CD1c-positive myeloid dendritic cell (primary cell): ENCODE results near the gene GEN1.

ENCODE experiments used
- DNase-seq: peaks from one replicate; pipeline ENCODE4 v3.0.0-alpha.2; 2016; ENCODE audit errors: extremely low spot score

Gene GEN1

GRCh38 chr2:17753803-17754663 is at the start of gene GEN1, which contains the start of gene SMC6:
Gene GEN1, plus strand, starts transcription at chr2:17754138. Its CDS starts 5,806 bp downstream, at chr2:17759944.
Gene SMC6, minus strand, starts transcription at chr2:17753810. Its CDS starts 7,864 bp downstream, at chr2:17745946.
- DNase-seq, result peak; percentile 95

DNA sequence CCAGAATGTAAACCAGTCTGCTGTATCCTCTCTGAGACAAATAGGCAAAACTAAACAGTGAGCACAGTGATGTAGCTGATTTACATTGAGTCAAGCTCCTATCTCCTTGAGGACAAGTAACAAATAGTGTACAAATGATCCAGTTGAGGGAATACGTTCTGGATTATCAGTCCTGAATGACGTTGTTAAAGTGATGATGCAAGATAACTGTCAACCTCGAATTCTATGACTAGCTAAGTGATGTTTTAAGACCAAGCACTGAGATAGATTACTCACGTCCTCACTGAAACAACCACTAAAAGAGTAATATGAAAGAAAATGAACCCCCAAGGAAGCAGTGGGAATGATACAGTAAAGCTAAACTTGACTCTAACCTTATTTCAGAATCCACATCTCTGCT is 47.1 kb upstream of the GEN1 start:
- DNase-seq, result no peak

DNA sequence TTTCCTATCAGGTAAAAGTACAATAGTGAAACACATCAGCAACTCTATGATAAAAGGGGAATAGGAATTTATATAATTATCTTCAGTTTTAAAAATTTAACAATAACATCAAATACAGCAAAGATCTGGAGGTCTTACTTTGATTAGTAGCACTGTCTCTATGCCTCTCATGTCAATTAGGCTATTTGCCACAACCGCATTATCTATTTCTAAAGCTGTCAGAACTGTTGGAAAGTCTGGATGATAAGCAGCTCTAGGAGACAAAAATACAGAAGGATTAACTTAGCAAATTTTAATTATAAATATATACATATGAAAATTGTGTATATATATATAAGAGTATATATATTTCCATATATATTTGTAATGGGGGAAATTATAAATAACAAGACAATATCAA is 45.4 kb upstream of the GEN1 start:
- no peak for DNase-seq

DNA sequence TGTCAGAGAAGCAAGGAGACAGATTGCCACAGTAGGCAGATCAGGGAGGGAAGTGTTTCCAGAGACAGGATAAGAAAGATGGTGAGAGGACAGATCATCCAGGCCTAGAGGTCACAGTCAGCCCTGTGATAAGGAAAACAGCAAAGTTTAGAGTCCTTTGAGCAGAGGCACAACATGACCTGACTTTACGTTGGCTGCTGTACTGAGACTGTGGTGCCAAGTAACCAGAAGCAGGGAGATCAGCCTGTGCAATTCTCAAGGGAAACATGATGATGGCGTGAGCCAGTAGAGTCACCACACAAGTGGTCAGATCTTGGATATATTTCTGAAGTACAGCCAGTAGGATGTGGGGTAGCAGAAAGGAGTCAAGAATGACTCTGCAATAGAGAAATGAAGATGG is 44.0 kb upstream of the GEN1 start:
- no peak for DNase-seq

- no peak for DNase-seq
Measured at GRCh38 chr2:17710547-17711248, 43.2 kb upstream of the GEN1 start.

DNA sequence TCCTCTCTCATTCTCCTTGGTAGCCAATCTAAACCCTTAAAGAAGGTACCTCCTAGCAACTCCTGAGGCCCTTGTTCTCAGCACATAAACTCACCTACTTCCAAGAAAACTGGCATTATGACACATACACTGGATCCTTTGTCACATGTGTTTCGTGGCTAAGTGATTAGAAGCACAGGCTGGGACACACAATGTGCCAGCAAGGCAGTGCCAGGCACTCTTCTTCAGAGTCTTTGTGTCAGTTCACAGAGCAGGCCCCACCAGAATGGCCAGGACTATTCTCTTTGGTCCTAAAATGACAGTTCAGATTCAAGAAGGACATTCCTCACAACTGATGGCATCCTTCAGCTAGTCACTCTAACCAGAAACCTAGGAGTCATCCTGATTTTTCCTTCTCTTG is 40.6 kb upstream of the GEN1 start:
- no peak for DNase-seq

DNA sequence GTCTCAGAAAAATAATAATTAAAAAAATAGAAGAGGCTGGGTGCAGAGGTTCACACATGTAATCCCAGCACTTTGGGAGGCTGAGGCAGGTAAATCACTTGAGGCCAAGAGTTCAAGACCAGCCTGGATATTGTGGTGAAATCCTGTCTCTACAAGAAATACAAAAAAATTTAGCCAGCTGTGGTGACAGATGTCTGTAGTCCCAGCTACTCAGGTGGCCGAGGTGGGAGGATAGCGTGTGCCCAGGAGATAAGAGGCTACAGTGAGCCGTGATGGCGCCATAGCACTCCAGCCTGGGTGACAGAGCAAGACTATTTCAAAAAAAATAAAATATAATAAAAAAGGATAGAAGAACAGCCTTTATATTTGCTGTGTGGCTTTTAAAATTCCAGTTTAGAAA is 36.3 kb upstream of the GEN1 start:
- no peak for DNase-seq

DNA sequence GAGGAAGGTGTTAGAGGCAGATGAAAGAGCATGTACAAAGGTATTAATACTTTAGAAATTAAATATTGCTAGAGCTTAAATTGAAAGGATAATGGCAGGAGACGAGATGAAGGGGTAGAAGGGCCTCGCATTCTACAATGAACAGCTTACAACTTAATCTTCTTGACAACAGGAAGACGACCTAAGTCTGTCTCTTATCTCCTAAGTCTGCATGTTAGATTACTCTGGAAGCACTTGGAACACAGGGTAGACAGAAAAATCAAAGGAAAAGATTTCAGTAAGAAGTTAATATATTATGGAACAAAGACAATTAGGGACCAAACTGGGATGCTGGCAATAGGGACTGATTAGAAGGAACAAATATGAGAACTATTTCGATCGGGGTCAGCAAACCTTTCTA is 35.2 kb upstream of the GEN1 start:
- DNase-seq, result no peak

DNA sequence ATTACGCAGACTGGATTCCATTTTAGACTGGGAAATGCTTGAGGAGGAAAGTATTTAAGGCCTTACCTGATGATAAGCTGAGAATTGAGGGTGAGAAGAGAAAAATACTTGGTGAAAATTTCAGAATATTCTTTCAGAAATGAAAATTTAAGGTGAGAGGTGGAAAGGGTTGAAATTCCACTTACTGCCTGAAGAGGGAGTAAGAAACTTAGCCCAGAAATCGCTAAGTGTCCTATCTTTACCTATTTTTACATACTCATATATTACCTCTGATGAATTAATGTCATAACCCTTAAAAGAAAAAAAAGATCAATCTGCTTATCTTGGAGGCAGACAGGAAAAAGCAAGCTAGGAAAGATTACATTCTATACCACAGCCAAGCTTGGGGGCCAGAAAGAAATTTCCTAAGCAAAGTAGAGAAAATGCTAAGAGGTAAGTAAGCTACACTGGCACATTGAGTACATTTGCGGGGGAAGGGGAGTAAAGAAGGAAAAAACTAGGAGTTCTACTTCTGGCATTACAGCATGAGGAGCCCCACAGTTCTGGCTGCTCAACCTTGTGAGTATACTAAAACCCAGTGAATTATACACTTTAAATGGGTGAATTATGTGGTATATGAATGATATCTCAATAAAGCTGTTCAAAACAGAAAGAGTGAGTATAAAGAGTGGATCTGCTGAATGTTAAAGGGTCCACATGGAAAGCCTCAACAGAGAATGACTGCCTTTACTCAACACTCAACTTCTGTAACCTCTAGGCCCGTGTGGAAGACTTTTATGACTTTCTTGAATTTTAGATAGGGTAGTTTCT is 34.2 kb upstream of the GEN1 start:
- peak; percentile 47 for DNase-seq

GRCh38 chr2:17728210-17728609 is 25.7 kb upstream of the GEN1 start:
- DNase-seq, result no peak

DNA sequence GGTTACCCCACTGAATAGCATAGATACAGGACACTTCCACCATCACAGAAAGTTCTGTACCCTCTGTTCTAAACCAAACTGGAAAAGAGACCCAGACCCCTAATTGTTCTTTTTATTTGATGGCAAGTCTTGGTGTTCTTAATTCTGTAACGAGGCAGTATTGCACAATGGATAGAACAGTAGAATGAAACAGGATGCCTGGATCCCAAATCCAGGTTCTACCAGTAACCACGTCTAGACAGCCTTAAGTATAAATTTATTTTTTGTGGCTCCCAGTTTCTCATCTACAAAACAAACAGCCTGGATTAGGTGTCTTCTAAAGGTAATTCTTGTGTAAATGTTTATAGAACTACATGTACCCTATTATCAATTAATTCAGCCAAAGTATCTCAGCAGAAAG is 24.1 kb upstream of the GEN1 start:
- DNase-seq, result no peak

GRCh38 chr2:17733599-17733998 is 20.3 kb upstream of the GEN1 start:
- DNase-seq, result no peak

DNA sequence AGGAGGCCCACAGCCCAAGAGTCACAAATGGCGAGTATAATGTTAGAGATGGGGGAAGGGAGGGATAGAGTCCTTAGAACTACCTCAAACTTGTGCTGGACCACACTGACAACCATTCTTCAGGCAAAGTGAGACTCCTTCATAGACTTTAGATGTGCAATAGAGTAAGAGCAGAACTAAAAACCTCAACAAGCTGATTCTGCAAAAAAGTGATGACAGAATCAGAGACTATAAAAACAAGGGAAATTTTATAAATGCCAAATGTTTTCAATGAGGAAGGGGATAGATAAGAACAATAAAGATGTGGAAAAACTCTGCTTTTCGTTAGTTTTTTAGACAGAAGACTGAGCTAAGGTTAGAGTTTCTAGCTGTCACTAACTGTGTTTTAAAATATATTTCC is 18.1 kb upstream of the GEN1 start:
- no peak for DNase-seq

DNA sequence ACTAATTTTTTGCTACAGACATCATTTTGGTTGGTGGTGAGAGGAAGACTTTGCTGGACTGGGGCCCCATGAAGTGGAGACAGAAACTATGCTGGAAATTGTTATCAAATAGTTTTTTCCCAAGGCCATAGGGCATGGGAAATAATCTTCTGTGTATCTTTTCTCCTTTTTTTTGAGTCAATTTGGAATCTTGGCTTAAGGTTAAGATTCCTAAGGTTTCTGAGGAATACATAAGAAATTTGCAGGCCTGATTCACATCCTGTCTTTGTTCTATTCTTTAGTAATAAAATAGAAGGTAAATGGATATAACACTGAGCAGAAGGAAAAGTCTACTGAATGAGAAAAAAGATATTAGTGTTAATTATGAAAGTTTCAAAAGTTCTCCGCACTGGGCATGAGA is 16.9 kb upstream of the GEN1 start:
- no peak for DNase-seq

DNA sequence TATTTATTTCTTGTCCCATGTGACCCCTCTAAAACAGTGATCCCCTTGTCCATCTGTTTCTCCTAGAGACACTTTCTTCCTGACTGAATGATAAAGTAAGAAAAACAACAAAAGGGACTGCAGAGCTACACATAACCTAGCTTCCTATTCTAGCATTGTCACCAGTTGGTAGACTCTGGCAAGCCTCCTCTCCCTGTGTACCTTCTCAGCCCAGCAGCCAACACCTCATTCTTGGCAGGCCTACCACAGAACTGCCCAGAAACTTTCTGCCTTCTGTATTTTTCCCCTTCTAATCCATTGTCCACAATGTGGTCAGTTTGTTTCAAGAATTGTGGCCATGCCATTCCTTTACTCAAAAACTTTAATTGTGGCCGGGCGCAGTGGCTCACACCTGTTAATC is 13.7 kb upstream of the GEN1 start:
- DNase-seq, result no peak

DNA sequence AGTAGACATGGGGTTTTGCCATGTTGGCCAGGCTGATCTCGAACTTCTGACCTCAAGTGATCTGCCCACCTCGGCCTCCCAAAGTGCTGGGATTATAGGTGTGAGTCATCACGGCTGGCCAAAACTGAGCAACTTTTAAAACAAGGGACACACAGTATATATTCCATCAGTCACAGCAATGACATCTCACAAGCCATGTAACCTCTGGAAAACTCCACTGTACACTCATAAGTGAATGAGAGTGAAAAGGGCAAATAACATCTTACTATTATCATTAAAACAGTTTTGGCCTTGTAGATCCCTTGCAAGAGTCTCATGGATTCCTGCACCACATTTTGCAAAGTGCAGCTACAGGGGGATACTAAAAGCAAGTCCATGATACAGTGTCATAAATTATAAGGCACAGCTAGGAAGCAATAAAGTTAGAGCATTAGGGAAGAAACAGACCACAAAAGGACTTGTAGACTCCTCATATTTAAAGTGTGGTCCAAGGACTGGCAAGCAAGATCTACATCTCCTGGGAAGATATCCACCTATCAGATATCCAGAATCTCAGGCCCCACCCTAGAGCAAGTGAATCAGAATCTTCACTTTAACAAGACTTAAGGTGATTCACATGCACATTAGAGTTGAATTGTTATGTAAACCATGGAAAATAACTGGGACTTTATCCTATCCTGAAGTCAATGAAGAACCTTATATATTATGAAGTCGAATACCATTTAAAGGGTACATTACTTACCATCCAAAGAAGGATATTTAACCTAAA is 6.1 kb upstream of the GEN1 start:
- no peak for DNase-seq

DNA sequence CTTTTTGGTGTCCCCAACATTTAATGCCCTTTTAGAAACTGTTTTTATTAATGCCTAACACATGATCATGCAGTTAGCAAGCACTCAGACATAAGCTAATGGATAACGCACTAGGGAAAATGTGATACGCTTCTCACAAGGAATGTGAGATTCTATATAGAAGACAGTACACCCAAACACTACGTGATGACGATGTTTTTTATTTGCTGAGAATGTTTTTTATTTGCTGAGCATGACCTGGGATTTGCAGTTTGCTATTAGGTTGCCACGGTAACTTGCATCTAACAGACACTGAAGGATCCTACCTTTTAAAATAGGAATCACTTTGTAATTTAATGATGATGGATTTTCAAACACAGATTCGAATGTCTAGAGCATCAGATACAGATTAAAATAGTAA is 5.2 kb upstream of the GEN1 start:
- no peak for DNase-seq

DNA sequence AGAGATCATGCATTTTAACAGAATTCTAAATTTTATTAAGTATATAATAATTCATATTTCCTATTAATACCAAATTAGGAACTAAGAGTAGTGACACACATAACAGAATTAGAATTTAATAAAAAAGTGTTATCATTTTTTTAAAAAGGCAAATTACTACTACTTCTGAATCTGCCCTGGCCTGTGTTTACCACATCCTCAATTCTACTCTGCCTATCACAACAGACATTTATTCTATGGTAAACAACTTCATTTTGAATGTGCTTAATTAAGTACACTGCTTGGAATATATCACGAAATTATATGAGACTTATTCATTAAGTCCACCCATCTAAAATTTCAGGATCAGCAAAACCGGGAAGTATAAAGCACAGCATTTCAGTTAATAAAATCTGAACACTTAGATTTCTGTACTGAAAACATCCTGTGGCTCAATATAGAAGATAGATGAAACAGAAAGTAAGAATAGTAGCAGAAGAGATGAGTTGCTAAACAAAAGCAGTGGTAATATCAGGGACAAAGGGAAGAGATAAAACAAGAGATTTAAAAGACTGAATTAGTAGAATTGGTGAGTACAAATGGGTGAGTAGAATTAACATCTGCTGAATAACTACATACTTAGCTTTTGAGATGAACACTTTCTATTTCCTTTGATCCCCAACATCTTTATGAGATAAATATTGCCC is 4.0 kb upstream of the GEN1 start:
- no peak for DNase-seq

- peak; percentile 15 for DNase-seq
Measured at GRCh38 chr2:17752246-17752645, 1.7 kb upstream of the GEN1 start.

- DNase-seq, result peak; percentile 50
Measured at GRCh38 chr2:17752892-17753802, 791 bp upstream of the GEN1 start.
